HG03095 (cell line): ENCODE measurements around the gene ADAM21.
"Not testable (repeated sequence)": the region's sequence is repeated elsewhere in the genome, so short reads cannot be mapped to it uniquely, and the experiment has no call there.

Source experiments
- ATAC-seq: cut with Tn5 transposase; IDR thresholded peaks from one replicate; pipeline ENCODE4 v1.9.1; 2021; ENCODE audit warnings: moderate library complexity; ENCODE audit not compliant: unreplicated experiment

Gene ADAM21

GRCh38 chr14:70475459-70475858 is 23.5 kb downstream of the ADAM21 start:
- not testable (repeated sequence) for ATAC-seq

GRCh38 chr14:70477356-70478105 is 25.6 kb downstream of the ADAM21 start:
- not testable (repeated sequence) for ATAC-seq

GRCh38 chr14:70489579-70490200 is 37.7 kb downstream of the ADAM21 start:
- ATAC-seq = no peak

- no peak for ATAC-seq
Observed at GRCh38 chr14:70498191-70498590, 46.2 kb downstream of the ADAM21 start.
